Cardiac atrium fibroblast (primary cell): Measurements from ENCODE around the gene GTF2H2. TPM values are rescaled to one million over a fixed set of nuclear protein-coding genes. Genes with fewer than 3 reads are reported as not detected.

Source experiments
- total RNA-seq: library from RNA; depleted of rRNA; stranded (reverse); fragments of >200 nt; gene quantifications from 2 replicates; pipeline ENCODE4 v1.2.3, GENCODE V29; 2015

GTF2H2 gene
- total RNA-seq, result 19.3 and 20.6 TPM in 2 replicates

DNA sequence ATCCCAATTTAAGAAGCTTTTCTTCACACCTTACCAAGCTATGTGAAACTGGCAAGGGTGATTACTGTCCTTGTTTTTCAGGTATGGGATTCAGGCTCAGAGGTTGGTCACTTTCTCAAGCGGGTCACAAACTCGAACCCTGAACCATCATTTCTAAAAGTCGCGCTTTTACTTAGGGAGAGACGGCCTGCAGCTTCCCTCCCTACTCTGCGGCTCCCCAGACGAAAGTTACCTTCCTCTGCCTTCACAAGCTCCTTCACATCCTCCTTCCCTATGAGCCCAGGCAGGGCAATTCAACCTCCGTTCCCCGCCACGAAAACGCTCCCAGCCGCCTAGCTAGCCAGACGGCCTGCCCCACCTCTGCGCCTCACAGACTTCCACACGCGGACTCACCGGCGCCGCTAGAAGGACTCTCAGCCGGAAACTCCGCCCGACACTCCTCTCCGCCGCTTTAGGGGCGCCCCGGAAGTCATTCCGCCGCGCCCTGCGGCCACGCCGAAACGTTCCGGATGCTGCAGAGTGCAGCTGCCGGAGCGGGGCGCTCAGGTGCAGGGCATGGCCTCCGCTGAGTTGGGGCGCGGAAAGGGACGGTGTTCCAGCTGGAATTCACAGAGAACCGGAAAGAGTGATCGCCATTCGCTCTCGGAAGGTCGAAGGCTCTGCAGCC lies at the start of gene GTF2H2:
Gene GTF2H2 (minus strand): TSS at position 415 of the 667 bp plus-strand sequence. CDS start 4,913 bp downstream, outside the sequence.

DNA sequence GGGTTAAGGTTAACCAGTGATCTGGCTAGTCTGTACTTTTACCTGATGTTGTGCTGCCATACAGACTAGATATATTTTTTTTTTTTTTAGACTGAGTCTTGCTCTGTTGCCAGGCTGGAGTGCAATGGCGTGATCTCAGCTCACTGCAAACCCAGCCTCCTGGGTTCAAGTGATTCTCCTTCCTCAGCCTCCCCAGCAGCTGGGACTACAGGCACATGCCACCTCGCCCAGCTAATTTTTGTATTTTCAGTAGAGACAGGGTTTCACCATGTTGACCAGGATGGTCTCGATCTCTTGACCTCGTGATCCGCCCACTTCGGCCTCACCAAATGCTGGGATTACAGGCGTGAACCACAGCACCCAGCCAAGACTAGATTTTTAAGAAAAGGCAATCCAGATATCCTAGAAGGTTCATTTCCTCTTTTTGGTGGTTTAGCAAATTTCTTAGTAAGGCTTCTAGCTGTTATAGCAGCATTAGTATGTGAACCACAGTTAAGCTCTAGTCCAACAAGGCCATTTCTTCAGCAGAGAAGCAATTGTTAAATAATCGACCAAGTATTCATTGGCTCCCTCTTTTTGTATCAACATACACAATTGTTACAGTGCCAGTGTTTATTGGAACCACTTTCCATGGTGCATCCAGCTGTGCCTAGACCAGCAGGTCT lies 42.1 kb downstream of the GTF2H2 start, which contains the start of gene NAIP:
Gene NAIP (minus strand): TSS at position 51 of the 665 bp plus-strand sequence. CDS start 12,424 bp downstream, outside the sequence.

Other genes with a start within 250 kb of the GTF2H2 start
- gene SERF1A, start 167.0 kb downstream of the GTF2H2 start, total RNA-seq, result 3.4 and 8.1 TPM in 2 replicates
- 21.7 and 28.5 TPM in 2 replicates for gene SMN1, start 142.6 kb downstream of the GTF2H2 start, total RNA-seq
- gene NAIP, start 42.3 kb downstream of the GTF2H2 start, total RNA-seq, result 0.81 and 1.1 TPM in 2 replicates